ENCODE measurements around the gene RIPK4.

GRCh38 chr21:41806773-41807172, 39.9 kb upstream of the RIPK4 start:
- TF ChIP-seq, protein P1, sequence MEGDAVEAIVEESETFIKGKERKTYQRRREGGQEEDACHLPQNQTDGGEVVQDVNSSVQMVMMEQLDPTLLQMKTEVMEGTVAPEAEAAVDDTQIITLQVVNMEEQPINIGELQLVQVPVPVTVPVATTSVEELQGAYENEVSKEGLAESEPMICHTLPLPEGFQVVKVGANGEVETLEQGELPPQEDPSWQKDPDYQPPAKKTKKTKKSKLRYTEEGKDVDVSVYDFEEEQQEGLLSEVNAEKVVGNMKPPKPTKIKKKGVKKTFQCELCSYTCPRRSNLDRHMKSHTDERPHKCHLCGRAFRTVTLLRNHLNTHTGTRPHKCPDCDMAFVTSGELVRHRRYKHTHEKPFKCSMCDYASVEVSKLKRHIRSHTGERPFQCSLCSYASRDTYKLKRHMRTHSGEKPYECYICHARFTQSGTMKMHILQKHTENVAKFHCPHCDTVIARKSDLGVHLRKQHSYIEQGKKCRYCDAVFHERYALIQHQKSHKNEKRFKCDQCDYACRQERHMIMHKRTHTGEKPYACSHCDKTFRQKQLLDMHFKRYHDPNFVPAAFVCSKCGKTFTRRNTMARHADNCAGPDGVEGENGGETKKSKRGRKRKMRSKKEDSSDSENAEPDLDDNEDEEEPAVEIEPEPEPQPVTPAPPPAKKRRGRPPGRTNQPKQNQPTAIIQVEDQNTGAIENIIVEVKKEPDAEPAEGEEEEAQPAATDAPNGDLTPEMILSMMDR (IDR thresholded peaks at IDR 0.05): no peak
- no peak for TF ChIP-seq EZH2 (IDR thresholded peaks at IDR 0.05; ENCODE audit: borderline replicate concordance, insufficient read depth, low read depth, low read length, poor library complexity, severe bottlenecking)

All from B cell (primary cell).